ENCODE results near the gene ZNF33A. TPM values are rescaled to one million over a fixed set of nuclear protein-coding genes. Genes with fewer than 3 reads are reported as not detected.
"Not testable (repeated sequence)": the region's sequence is repeated elsewhere in the genome, so short reads cannot be mapped to it uniquely, and the experiment has no call there.

The ZNF33A gene
- total RNA-seq: 19.1 TPM
- long read RNA-seq, full-length matches to known transcripts: 6 of 12 reads
- long read RNA-seq, partial matches to known transcripts: 0 of 12 reads
- long read RNA-seq, other reads (novel, unspliced or antisense): 6 of 12 reads

GRCh38 chr10:38010119-38010903, at the start of gene ZNF33A:
Gene ZNF33A, plus strand, starts transcription at chr10:38010675. Its CDS starts 1,667 bp downstream, at chr10:38012342.
- DNase-seq (peak; percentile 94), ATAC-seq (ENCODE audit: poor library complexity) (peak; percentile 97)
- intact Hi-C loops (cut with DNase I): loop anchor here (2.0 kb wide), 1 partner anchor 34 kb away; the partner anchor contains the start of gene ZNF25

- DNase-seq (no peak), ATAC-seq (ENCODE audit: poor library complexity) (no peak)
- intact Hi-C loops (cut with DNase I): no loop called here
Measured at GRCh38 chr10:37965006-37965405, 45.5 kb upstream of the ZNF33A start.

- DNase-seq (no peak), ATAC-seq (ENCODE audit: poor library complexity) (no peak)
- intact Hi-C loops (cut with DNase I): loop anchor here (10.0 kb wide), 1 partner anchor 118 kb away; the partner anchor contains the start of gene ZNF248
Measured at GRCh38 chr10:37972396-37972795, 38.1 kb upstream of the ZNF33A start.

GRCh38 chr10:37975401-37975991, 35.0 kb upstream of the ZNF33A start:
- no peak for DNase-seq
- intact Hi-C loops (cut with DNase I): loop anchor here (10.0 kb wide), 1 partner anchor 121 kb away; the partner anchor contains the start of gene ZNF248
- no peak for ATAC-seq (ENCODE audit: poor library complexity)

- intact Hi-C loops (cut with DNase I): loop anchor here (2.0 to 10.0 kb wide), 2 partner anchors 35 to 121 kb away; partner anchors contain the start of genes ZNF248 and ZNF33A
- ATAC-seq (ENCODE audit: poor library complexity) (peak; percentile 99), DNase-seq (peak; percentile 99)
Measured at GRCh38 chr10:37976091-37976879, 34.2 kb upstream of the ZNF33A start, which contains the start of gene ZNF25. Gene ZNF25, minus strand, starts transcription at chr10:37976647. Its CDS starts 4,925 bp downstream, at chr10:37971722.

- ATAC-seq (ENCODE audit: poor library complexity): no peak
- intact Hi-C loops (cut with DNase I): loop anchor here (2.0 to 10.0 kb wide), 2 partner anchors 34 to 122 kb away; partner anchors contain the start of genes ZNF248 and ZNF33A
- no peak for DNase-seq
Measured at GRCh38 chr10:37976880-37977203, 33.6 kb upstream of the ZNF33A start.

GRCh38 chr10:37991655-37992054, 18.8 kb upstream of the ZNF33A start:
- intact Hi-C loops (cut with DNase I): no loop called here

GRCh38 chr10:37992083-37992482, 18.4 kb upstream of the ZNF33A start:
- DNase-seq: no peak
- intact Hi-C loops (cut with DNase I): no loop called here
- ATAC-seq (ENCODE audit: poor library complexity): no peak

More at GRCh38 chr10:37991655-37992054, 18.8 kb upstream of the ZNF33A start:
- DNase-seq: no peak
- ATAC-seq (ENCODE audit: poor library complexity): no peak

GRCh38 chr10:37998920-37999319, 11.6 kb upstream of the ZNF33A start:
- intact Hi-C loops (cut with DNase I); ATAC-seq (ENCODE audit: poor library complexity); DNase-seq: not testable (repeated sequence)

GRCh38 chr10:38000474-38000873, 10.0 kb upstream of the ZNF33A start:
- DNase-seq; intact Hi-C loops (cut with DNase I); ATAC-seq (ENCODE audit: poor library complexity): not testable (repeated sequence)

GRCh38 chr10:38003026-38003425, 7.4 kb upstream of the ZNF33A start:
- DNase-seq (no peak), ATAC-seq (ENCODE audit: poor library complexity) (no peak)
- intact Hi-C loops (cut with DNase I): no loop called here

GRCh38 chr10:38003588-38003987, 6.9 kb upstream of the ZNF33A start:
- DNase-seq (no peak), ATAC-seq (ENCODE audit: poor library complexity) (no peak)
- intact Hi-C loops (cut with DNase I): no loop called here

- intact Hi-C loops (cut with DNase I): no loop called here
- DNase-seq (no peak), ATAC-seq (ENCODE audit: poor library complexity) (no peak)
Measured at GRCh38 chr10:38007551-38007950, 2.9 kb upstream of the ZNF33A start.

- intact Hi-C loops (cut with DNase I): no loop called here
- DNase-seq (no peak), ATAC-seq (ENCODE audit: poor library complexity) (no peak)
Measured at GRCh38 chr10:38007991-38008390, 2.5 kb upstream of the ZNF33A start.

GRCh38 chr10:38016354-38016753, 5.9 kb downstream of the ZNF33A start:
- ATAC-seq (ENCODE audit: poor library complexity): no peak

GRCh38 chr10:38019124-38019523, 8.6 kb downstream of the ZNF33A start:
- ATAC-seq (ENCODE audit: poor library complexity); DNase-seq; intact Hi-C loops (cut with DNase I): not testable (repeated sequence)

More at GRCh38 chr10:38016354-38016753, 5.9 kb downstream of the ZNF33A start:
- intact Hi-C loops (cut with DNase I): no loop called here
- no peak for DNase-seq

- ATAC-seq (ENCODE audit: poor library complexity): no peak
- intact Hi-C loops (cut with DNase I): no loop called here
- DNase-seq: no peak
Measured at GRCh38 chr10:38025283-38025682, 14.8 kb downstream of the ZNF33A start.

- ATAC-seq (ENCODE audit: poor library complexity) (no peak), DNase-seq (no peak)
- intact Hi-C loops (cut with DNase I): no loop called here
Measured at GRCh38 chr10:38027986-38028385, 17.5 kb downstream of the ZNF33A start.

- DNase-seq (no peak), ATAC-seq (ENCODE audit: poor library complexity) (peak; percentile 61)
- intact Hi-C loops (cut with DNase I): no loop called here
Measured at GRCh38 chr10:38032886-38033285, 22.4 kb downstream of the ZNF33A start.
